HEK293T (cell line): Measurements from ENCODE around the gene DNAAF5.

Experiments used
- ARNT ChIP-seq: fragments of 450-650 bp; IDR thresholded peaks from 2 replicates; pipeline ENCODE4 v1.6.1; 2017; ENCODE audit warnings: mild to moderate bottlenecking
- BHLHE40 ChIP-seq: fragments of 450-650 bp; IDR thresholded peaks from 2 replicates; pipeline ENCODE4 v1.6.1; 2016; ENCODE audit warnings: mild to moderate bottlenecking, moderate library complexity, borderline replicate concordance
- HDGF ChIP-seq: fragments of 450-650 bp; IDR thresholded peaks from 2 replicates; pipeline ENCODE4 v1.6.1; 2017; ENCODE audit warnings: antibody characterized with exemption, borderline replicate concordance
- NFRKB ChIP-seq: fragments of 450-650 bp; IDR thresholded peaks from 2 replicates; pipeline ENCODE4 v1.6.1; 2016; ENCODE audit warnings: mild to moderate bottlenecking, moderate library complexity
- SP1 ChIP-seq: fragments of 450-650 bp; IDR thresholded peaks from 2 replicates; pipeline ENCODE4 v1.6.1; 2017
- SUZ12 ChIP-seq: fragments of 450-650 bp; IDR thresholded peaks from 2 replicates; pipeline ENCODE4 v1.6.1; 2016; ENCODE audit warnings: mild to moderate bottlenecking
- ZNF384 ChIP-seq: fragments of 450-650 bp; IDR thresholded peaks from 2 replicates; pipeline ENCODE4 v1.6.1; 2016

DNA sequence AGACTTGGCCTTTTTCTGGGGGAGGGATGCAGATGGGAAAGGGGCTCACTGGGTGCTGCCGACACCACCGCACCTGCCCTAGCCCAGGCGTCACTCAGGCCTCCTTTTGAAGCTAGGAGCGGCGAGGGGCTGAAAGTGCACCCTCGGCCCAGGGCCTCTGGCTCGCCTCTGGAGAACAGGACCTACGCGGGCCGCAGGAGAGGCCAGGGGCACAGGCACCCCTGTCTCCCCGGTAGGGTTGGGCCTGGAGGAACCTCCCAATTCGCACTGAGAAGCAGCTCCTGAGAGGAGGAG is 47.1 kb downstream of the DNAAF5 start:
- TF ChIP-seq SP1 (no peak), BHLHE40 (no peak), ARNT (no peak), SUZ12 (no peak), ZNF384 (no peak), NFRKB (no peak), HDGF (no peak)
